ENCODE data around the gene CELF5. TPM values are rescaled to one million over a fixed set of nuclear protein-coding genes. Genes with fewer than 3 reads are reported as not detected.

CELF5 gene
- total and polyA plus RNA-seq, 10 of the 15 experiments (the other 5 are each of a cell fraction or from before 2014, with no cell fraction given), result 0.01 to 0.04 TPM; not detected in 8

- H3K9me3 ChIP-seq (replicated peaks; ENCODE audit: control insufficient read depth, insufficient read depth, low read length), result no peaks in the 10 kb centered on the region
- no peak for TF ChIP-seq NFIC (IDR thresholded peaks at IDR 0.05; ENCODE audit: low read depth, low read length)
- no peak for TF ChIP-seq PAX8 (IDR thresholded peaks at IDR 0.05)
- peak; percentile 30 for TF ChIP-seq MEF2B (IDR thresholded peaks at IDR 0.05; ENCODE audit: partially characterized antibody, poor library complexity, severe bottlenecking)
- TF ChIP-seq NR2C1 (IDR thresholded peaks at IDR 0.05), result peak; percentile 81
- TF ChIP-seq NR2F1 (conservative IDR thresholded peaks at IDR 0.05), result peak; percentile 68
- TF ChIP-seq ATF7 (IDR thresholded peaks at IDR 0.05; ENCODE audit: low read depth), result no peak
- 0 out of 4 replicates have a peak, but pooled peaks of 1 of the 2 experiments have one; percentile 8 for TF ChIP-seq BHLHE40 (IDR thresholded peaks at IDR 0.05; ENCODE audit: borderline replicate concordance in 1 of 2, low read depth in 2 of 2, low read length in 1 of 2)
- H3K27ac ChIP-seq (ENCODE audit: control insufficient read depth, insufficient read depth), result no peak overlapping the region
- no peak overlapping the region for H3K9ac ChIP-seq (ENCODE audit: control insufficient read depth, insufficient read depth, low read length)
- no peak overlapping the region for H2AFZ ChIP-seq (ENCODE audit: control insufficient read depth, low read depth, low read length)
- no peak overlapping the region for H3K4me3 ChIP-seq
- DNase-seq (ENCODE audit: low read depth, low spot score) (no peak), FAIRE-seq (no peak), ATAC-seq (no peak; the same call in 1 of the 3 replicates)
- 9% methylated on average over 10 of the region's 12 CpGs for WGBS (ENCODE audit: insufficient coverage, insufficient replicate concordance, low lambda C conversion rate, missing lambda C conversion rate)
- no peak overlapping the region for H3K4me2 ChIP-seq (ENCODE audit: control insufficient read depth, insufficient read depth)
- H3K79me2 ChIP-seq (ENCODE audit: control insufficient read depth, insufficient read depth, low read length), result no peaks in the 10 kb centered on the region
- CTCF ChIA-PET, result interaction anchor here (0.6 to 0.7 kb wide), 2 partner anchors 91 to 1329 kb away, joined by 3 read pairs; no protein-coding TSS in a partner anchor
- no peaks in the 10 kb centered on the region for H4K20me1 ChIP-seq (ENCODE audit: control insufficient read depth, insufficient read depth)
- intact Hi-C loops (cut with micrococcal nuclease; ENCODE audit: unreplicated experiment), result no loop called here
- BruUV-seq (replicated peaks), result no TSS peak
- RAD21 ChIA-PET (ENCODE audit: unreplicated experiment), result no interaction called here
- H3K27me3 ChIP-seq (replicated peaks in 1 of 2; ENCODE audit: control insufficient read depth in 2 of 2, insufficient read depth in 2 of 2, low read length in 1 of 2), result no peaks in the 10 kb centered on the region; a peak in 2 of 4 replicates
- no peaks in the 10 kb centered on the region for H3K4me1 ChIP-seq (ENCODE audit: control insufficient read depth, insufficient read depth, low read length)
- SMC1A ChIA-PET (ENCODE audit: uncharacterized antibody, unreplicated experiment), result interaction anchor here (0.8 kb wide), 1 partner anchor 10 kb away, joined by 4 read pairs; no protein-coding TSS in a partner anchor
- in situ Hi-C loops (cut with MboI), result no loop called here
- no peaks in the 10 kb centered on the region for H3K36me3 ChIP-seq (ENCODE audit: control insufficient read depth in 2 of 2, insufficient read depth in 2 of 2, low read length in 1 of 2)
- POLR2A ChIA-PET, result no interaction called here
These were observed 114.2 kb downstream of the CELF5 start for GRCh38 chr19:3338541-3339181.
